ENCODE data around the gene SPG7.

SPG7 gene

DNA sequence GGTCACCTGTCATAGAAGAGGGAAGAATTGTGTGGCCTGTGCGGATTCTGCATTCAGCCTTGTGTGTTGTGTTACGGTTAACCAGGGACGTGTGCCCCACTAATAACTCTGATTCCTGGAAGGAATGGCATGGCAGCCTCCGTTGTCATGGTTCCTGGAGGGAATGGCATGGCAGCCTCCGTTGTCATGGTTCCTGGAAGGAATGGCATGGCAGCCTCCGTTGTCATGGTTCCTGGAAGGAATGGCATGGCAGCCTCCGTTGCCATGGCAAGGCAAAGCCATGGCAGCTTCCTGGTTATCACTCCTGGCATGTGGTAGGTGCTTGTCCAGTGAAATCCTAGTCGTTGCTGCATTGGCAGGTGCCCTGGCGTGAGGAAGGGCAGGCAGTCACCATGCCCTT lies 8.9 kb downstream of the SPG7 start:
- DNase-seq (ENCODE audit: low spot score), result no peak

DNA sequence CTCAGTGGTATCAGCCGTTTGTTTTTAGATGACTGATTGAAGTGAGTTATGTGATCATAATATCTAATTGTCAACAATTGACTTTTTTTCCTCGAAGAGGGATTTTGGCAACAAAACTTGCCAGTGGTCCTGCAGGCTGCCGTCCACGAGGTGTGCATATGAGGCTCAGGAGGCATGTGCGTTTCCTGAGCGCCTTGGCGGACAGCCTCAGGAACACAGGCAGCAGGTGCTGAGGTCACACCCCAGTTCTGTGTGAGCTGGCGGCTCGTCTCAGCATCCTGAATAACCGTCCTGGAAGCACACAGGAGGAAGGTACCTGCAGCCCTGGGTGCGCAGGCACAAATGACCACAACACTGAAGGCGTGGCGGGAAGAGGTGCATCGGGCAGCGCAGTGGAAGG lies 11.7 kb downstream of the SPG7 start:
- DNase-seq (ENCODE audit: low spot score), result no peak

DNA sequence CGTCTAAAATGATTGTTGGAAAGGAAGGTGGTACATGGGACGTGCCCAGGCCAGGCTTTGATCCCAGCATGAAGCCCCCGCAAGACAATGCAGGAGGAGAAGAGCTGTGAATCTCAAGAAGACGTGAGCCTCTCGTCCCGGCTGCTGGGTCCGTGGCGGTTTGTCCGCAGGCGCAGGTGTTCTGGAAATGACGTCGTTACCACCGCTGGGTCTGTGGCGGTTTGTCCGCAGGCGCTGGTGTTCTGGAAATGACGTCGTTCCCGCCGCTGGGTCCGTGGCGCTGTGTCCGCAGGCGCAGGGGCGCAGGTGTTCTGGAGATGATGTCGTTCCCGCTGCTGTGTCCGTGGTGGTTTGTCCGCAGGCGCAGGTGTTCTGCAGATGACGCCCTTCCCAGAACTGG lies 14.1 kb downstream of the SPG7 start:
- DNase-seq (ENCODE audit: low spot score), result no peak

DNA sequence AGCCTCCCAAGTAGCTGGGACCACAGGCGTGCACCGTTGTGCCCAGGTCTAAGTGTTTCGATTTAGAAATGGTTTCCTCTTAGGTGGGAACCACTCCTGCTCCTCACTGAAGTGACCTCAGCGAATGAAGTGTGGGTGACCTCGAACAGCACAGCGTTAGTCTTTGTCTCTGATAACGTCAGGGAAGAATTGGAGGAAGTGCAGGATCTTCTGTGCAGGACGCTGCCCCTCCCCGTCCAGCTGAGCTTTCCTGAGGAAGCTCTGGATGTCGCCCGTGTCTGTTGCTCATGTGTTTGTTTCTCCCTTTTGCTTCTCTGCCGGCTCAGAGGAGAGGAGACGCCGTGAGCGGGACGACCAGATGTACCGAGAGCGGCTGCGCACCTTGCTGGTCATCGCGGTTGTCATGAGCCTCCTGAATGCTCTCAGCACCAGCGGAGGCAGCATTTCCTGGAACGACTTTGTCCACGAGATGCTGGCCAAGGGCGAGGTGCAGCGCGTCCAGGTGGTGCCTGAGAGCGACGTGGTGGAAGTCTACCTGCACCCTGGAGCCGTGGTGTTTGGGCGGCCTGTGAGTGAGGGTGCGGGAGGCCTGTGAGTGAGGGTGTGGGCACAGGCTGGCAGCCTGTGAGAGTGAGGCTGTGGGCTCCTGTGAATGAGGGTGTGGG lies 15.6 kb downstream of the SPG7 start:
- no peak for DNase-seq (ENCODE audit: low spot score)

DNA sequence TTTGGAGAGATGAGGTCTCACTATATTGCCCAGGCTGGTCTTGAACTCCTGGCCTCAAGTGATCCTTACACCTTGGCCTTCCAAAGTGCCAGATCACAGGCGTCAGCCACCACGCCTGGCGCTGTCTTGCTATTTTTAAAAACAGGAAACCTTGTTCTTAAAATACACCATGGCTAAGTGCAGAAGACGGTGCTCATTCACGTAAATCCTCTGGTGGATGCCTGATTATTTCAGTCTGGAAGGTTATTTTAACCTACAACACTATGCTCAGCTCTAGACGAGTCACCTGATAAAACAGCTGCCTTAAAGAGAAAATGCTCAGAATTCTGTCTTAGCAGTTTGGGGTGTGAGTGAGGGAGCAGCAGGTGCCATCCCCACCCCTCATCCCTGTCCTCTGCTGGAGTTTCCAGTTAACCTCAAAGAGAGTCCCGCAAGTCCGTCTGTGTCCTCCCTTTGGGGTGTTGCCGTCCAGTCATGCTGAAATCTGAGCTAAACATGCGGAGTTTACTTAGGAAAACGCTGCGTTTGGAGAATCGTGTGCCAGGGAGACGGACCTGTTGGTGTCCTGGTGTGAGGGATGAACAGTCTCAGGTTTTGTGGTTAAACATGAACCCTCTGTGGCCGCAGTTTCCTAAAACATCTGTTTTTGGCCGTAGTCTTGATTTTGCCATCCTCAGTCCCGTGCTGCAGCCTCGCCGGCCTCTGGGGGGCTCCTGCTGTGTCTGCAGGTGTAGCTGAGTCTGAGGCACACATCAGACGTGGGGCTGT lies 17.1 kb downstream of the SPG7 start:
- DNase-seq (ENCODE audit: low spot score), result no peak

DNA sequence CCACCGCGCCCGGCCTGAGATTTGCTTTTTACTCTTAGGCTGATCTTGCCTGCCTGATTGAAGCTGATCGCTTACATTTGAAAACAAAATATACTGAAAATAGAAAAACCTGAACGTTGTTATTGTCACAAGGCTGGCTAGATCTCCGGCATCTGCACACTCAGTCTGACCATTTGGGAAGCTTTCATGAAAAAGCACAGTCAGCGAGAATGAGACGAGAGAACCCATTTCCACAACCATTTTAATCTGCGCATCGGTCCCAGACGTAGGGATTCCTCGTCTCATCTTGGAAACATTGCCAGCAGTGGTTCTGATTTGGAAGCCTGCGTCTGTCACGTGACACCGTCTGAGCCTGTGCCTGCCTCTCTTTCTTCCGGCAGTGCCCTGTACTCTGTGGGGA lies 20.9 kb downstream of the SPG7 start:
- no peak for DNase-seq (ENCODE audit: low spot score)

DNA sequence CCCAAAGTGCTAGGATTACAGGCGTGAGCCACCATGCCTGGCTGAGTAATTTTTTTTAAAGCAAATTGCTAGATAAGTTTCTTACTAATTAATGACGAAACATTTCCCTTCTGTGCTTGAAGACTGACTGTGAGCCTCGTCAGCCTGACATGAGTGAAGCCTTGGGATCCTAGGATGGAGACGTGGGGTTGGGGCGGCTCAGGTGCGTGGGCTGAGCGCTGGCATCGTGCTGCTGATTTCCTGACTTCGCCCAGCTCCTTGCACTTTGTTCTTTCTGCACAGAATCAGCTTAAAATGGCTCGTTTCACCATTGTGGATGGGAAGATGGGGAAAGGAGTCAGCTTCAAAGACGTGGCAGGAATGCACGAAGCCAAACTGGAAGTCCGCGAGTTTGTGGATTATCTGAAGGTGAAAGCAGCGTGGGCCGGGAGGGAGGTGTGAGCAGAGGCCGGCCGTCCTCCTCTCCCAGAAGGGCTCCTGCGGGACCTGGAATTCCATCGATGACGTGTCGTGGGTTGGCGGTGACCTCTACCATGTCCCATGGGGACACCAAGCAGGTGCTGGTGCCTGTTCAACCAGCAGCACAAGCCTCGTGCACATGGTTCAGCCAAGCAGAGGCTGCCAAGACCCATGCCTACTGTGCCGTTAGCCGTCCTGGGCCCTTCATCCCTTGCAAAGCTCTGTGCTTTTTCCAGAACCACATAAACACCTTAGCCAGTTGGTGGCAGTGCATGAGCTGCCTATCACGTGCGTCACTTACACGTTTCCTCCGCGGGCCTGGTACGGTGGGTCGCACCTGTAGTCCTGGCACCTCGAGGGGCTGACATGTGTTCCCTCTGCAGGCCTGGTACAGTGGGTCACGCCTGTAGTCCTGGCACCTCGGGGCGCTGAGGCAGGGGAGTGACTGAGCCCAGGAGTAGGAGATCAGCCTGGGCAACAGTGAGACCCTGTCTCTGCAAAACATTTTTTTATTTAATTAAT lies 22.5 kb downstream of the SPG7 start:
- no peak for DNase-seq (ENCODE audit: low spot score)

DNA sequence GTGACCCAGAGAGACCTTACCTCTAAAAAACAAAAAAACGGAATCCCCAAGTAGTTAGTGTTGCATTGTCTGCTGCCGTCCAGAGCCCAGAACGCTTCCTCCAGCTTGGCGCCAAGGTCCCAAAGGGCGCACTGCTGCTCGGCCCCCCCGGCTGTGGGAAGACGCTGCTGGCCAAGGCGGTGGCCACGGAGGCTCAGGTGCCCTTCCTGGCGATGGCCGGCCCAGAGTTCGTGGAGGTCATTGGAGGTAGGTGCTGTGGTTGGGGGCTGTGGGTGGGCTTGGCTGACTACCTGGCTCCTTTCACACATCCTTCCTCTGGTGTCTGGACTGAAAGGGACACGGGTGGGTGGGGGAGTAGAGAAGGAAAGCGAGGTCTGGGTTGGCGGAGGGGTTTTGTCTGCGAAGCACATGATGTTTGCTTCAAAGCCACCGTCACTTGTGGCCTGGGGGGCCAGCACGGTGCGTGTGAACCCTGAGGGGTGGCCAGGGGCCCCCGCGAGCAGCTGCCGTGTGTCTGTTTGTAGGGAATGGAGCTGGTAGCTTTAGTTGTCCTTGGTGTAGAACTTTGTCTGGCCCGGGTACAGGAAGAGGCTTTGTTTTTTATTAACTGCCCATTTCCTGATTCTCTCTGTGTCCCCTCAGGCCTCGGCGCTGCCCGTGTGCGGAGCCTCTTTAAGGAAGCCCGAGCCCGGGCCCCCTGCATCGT lies 23.8 kb downstream of the SPG7 start:
- DNase-seq (ENCODE audit: low spot score), result no peak

DNA sequence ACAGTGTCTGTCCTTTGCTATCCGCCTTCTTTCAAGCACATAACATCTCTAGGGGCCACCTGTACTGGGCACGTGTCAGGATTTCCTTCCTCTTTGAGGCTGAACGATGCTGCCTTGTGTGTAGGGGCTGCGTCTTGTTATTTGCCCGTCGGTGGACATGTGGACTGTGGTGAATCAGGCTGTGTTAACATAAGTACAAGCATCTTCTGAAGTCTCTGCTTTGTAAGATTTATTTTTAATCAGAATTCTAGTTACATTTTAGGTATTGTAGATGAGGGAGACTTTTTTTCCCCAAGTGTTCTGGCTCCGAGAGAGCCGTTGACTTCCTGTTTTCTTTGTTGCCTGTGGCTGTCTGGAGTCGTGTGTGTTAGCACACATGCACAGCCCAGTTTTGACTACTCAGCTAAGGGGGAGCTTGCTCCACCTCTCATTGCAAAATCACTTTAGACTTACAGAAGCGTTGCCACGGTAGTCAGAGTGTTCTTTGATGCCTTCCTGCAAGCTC lies 26.1 kb downstream of the SPG7 start:
- DNase-seq (ENCODE audit: low spot score), result no peak

DNA sequence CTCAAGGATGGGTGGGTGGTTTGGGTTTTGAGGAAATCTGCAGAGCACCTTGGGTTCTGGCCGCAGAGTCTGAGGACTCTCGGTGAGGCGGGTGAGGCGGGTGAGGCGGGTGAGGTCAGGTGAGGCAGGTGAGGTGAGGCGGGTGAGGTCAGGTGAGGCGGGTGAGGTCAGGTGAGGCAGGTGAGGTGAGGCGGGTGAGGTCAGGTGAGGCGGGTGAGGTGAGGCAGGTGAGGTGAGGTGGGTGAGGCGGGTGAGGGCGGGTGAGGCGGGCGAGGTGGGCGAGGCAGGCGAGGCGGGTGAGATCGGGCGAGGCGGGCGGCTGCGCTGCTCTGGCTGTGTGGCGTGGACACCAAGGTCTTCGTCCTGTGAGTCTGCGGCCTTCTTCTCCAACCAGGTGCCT lies 28.2 kb downstream of the SPG7 start:
- DNase-seq (ENCODE audit: low spot score), result no peak

DNA sequence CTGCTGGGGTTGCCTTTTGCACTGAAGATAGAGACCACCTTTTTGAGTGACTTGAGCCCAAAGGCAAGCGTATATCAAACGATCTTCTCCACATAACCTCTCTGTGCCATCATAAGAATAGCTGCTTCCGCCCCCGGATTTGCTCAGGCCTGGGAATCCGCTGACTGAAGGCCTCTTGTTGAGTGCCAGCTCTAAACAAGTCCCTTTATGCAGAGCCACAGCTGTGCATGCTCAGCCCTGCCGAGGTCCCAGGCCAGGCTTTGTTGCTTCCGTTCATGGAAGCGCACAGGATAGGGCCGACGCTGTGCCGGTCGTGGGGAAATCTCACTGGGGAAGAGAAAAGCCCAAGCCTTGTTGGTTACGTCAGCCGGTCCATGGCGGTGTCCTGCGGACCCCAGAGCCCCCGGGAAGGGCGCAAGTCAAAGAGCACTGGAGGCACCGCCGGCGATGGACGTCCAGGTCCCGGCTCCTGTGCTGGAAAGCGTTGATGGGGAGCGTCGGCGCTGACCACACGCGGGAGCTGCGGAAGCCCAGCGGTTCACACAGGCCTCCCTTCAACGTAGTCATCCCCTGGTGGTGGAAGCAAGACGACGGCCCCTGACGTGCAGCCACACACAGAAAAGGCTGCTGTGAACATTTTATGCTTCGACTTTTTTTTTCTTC lies 28.8 kb downstream of the SPG7 start:
- no peak for DNase-seq (ENCODE audit: low spot score)

DNA sequence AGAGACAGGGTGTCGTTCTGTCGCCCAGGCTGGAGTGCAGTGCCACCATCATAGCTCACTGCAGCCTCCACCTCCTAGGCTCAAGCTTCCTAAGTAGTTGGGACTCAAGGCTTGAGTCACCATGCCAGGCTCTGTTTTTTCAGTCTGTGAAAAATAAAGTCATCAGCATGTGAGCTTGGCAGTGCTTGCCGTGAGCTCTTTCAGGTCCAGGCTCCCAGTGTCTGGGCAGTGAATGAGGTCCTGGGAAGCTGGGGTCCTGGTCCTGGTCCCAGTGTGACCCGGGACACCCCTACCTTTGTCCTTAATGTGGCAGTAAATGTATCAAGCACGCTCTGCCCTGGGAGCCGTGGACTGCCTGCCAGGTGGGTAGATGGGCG lies 29.3 kb downstream of the SPG7 start:
- no peak for DNase-seq (ENCODE audit: low spot score)

DNA sequence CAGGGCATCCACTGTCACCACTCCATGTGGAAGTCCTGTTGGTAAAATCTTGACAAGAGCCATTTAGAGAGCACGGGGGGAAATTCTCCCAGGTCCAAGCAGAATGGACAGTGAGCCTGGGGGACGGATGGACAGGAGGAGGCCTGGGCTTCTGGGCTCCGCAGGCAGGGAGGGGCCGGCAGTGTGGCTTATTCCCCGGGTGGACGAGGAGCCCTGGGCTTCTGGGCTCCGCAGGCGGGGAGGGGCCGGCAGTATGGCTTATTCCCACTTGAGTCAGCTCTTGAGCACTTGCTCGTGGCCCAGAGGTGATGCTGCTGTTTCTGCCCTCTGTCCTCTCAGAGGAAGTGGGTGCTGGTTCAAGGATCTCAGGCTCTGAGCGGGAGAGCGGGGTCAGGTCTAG lies 30.1 kb downstream of the SPG7 start:
- DNase-seq (ENCODE audit: low spot score), result no peak

DNA sequence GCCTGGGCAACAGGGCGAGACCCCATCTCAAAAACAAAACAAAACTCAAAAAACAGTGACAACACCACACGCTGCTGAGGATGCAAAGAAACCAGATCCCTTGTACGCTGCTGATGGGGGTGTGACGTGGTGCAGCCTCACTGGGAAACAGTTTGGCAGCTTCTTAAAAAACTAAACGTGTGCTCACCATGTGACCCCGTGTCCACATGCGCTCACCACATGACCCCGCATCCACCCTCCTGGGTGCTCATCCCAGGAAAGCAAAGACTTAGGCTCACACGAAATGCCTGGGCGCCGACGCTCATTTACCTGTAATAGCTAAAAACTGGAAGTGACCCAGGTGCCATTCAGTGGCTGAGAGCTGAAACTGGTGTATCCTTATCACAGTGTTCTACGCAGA lies 32.4 kb downstream of the SPG7 start:
- DNase-seq (ENCODE audit: low spot score), result no peak

DNA sequence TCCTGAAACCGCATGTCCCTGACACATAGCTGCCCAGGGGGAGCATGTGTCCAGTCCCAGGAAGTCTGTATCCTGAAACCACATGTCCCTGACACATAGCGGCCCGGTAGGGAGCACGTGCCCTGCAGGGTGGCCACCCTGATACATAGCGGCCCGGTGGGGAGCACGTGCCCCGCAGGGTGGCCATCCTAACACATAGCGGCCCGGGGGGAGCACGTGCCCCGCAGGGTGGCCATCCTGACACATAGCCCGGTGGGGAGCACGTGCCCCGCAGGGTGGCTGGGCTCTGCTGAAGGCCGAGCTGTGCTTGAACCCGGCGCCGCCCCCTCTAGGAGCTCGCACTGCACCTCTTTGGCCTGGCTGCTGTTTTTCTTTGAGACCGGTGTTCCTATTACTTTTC lies 33.6 kb downstream of the SPG7 start:
- DNase-seq (ENCODE audit: low spot score), result no peak

DNA sequence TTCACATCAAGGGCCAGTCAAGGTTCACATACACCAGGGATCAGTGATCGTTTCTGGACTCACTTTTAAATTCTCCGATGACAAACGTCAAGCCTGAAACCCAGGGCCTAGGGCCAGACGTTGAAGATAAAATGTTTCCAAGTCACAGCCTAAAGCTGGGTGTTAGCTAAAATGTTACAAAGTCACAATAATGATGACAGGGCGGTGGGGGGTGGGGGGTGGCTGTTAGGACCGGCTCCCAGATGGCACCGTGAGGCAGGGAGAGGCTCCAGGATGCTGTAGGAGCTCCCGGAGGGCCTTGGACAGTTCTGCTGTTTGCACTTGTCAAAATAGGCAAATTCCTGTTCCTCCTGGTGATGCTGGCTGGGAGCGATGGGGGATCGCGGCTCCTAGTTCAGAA lies 35.9 kb downstream of the SPG7 start:
- no peak for DNase-seq (ENCODE audit: low spot score)

DNA sequence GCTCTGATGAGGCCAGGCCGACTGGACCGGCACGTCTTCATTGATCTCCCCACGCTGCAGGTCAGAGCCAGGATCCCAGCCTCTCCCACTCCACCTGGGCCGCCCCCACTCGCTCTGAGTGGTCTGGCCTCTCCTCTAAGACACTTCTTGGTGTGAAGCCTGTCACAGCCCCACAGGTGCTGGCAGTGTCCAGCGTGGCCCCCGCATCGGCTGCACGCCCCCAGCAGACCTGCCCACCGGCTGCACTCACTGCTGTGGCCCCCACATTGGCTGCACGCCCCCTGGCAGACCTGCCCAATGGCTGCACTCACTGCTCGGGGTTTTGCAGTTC lies 36.5 kb downstream of the SPG7 start:
- no peak for DNase-seq (ENCODE audit: low spot score)

DNA sequence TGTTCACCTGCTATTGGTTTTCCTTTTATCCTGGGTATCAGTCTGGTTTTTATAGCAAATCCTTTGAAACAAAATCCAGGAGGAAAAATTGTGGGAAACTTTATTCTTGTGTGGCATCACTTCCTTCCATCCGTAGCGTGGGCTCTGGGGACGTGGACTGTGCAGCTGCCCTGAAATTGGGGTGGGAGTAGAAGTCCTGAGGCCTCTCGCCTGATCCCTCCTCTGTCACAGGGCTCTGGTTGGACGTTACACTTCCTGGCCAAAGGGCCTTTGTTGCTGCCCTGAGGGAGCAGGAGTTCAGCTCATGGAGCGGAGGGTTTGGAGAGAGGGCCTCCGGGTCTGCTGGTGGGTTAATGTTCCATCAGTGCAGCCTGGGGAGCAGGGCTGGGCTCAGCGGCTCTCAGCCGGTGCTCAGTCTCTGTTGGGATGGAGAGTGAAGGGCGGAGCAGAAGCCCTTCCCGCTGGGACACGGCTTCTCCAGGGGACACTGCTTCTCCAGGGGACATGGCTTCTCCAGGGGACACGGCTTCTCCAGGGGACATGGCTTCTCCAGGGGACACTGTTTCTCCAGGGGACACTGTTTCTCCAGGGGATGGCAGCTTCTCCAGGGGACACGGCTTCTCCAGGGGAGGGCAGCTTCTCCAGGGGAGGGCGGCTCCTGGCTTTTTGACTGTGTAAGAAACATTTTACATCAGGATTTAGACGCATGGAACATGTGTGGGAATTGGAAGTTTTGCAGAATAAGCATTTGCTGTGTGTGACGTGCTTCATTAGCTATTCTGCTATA lies 37.0 kb downstream of the SPG7 start:
- no peak for DNase-seq (ENCODE audit: low spot score)

DNA sequence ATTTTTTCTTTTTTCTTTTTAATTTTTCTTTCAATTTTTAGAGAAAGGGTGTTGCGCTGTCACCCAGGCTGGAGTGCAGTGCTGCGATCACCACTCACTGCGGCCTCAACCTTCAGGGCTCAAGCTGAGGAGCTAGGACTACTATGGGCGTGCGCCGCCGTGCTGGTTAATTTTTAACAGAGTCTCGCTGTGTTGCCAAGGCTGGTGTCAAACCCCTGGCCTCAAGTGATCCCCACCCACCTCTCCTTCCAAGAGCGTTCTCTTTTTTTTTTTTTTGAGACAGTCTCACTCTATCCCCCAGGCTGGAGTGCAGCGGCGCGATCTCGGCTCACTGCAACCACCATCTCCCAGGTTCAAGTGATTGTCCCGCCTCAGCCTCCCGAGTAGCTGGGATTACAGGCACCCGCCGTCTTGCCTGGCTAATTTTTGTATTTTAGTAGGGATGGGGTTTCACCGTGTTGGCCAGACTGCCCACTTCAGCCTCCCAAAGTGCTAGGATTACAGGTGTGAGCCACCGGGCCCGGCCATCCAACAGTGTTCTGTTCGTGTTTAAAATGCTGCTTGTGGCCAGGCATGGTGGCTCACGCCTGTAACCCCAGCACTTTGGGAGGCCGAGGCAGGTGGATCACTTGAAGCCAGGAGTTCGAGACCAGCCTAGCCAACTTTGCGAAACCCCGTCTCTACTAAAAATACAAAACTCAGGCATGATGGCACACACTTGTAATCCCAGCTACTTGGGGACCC lies 37.8 kb downstream of the SPG7 start:
- DNase-seq (ENCODE audit: low spot score), result no peak

DNA sequence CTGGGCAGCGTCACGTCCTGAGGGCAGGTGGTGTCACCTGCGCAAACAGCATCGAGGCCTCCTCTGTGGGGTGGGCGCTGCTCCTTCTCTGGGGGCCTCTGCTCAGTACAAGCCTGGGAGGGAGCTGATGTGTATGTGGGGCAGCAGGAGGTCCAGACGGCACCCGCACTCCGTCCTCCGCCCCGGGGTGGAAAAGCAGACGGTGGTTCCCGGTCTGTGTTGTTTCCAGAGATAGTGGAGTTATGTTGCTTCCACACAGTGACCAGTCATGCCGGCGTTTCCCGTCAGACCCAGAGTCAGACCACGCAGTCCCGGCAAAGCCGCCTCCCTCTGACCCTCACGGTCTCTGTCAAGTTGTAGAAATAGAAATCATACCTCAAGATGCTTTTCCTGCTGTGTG lies 38.6 kb downstream of the SPG7 start:
- no peak for DNase-seq (ENCODE audit: low spot score)

All from left forelimb (tissue), 1 donor.